ENCODE measurements around the gene ORC3. TPM values are rescaled to one million over a fixed set of nuclear protein-coding genes. Genes with fewer than 3 reads are reported as not detected.

The ORC3 gene
- total RNA-seq, 4 donors from 2014 or later = 6.2 to 43.9 (median 24.8) TPM

- Histone ChIP-seq H3K27ac (no peak overlapping the region), H3K27me3 (no peaks in the 10 kb centered on the region), H3K9me3 (no peaks in the 10 kb centered on the region), H3K4me3 (no peak overlapping the region), H3K36me3 (no peaks in the 10 kb centered on the region), H3K4me1 (no peaks in the 10 kb centered on the region)
- DNase-seq = no peak
- intact Hi-C loops (cut with DNase I; ENCODE audit: low total_unique reads) = no loop called here
- TF ChIP-seq POLR2A (IDR thresholded peaks at IDR 0.05) = no peak
- TF ChIP-seq, protein P1, sequence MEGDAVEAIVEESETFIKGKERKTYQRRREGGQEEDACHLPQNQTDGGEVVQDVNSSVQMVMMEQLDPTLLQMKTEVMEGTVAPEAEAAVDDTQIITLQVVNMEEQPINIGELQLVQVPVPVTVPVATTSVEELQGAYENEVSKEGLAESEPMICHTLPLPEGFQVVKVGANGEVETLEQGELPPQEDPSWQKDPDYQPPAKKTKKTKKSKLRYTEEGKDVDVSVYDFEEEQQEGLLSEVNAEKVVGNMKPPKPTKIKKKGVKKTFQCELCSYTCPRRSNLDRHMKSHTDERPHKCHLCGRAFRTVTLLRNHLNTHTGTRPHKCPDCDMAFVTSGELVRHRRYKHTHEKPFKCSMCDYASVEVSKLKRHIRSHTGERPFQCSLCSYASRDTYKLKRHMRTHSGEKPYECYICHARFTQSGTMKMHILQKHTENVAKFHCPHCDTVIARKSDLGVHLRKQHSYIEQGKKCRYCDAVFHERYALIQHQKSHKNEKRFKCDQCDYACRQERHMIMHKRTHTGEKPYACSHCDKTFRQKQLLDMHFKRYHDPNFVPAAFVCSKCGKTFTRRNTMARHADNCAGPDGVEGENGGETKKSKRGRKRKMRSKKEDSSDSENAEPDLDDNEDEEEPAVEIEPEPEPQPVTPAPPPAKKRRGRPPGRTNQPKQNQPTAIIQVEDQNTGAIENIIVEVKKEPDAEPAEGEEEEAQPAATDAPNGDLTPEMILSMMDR (IDR thresholded peaks at IDR 0.05) = no peak
Measured at GRCh38 chr6:87618531-87618930, 28.6 kb downstream of the ORC3 start.

DNA sequence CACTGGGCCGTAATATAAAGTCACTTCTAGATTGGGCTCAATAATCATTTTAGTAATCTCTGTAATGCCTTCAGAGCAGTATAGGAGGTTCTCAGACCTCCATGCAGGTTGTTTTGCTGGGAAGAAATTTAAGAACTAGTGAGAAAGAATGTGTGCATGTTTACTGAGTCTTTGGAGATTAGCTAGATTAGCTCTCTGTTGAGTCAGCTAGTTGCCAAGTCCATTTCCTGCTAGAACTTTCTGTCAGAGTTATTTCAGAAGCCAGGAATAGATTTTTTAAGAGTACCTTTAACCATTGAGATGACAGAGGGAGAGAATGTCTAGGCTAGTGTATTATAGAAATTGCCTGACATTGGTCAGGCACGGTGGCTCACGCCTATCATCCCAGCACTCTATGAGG is 33.3 kb downstream of the ORC3 start:
- TF ChIP-seq, protein P1 (IDR thresholded peaks at IDR 0.05) = no peak
- no peak for TF ChIP-seq POLR2A (IDR thresholded peaks at IDR 0.05)
- no peaks in the 10 kb centered on the region for H3K9me3 ChIP-seq
- intact Hi-C loops (cut with DNase I; ENCODE audit: low total_unique reads) = no loop called here
- H3K4me1 ChIP-seq = no peaks in the 10 kb centered on the region
- DNase-seq = no peak
- no peaks in the 10 kb centered on the region for H3K36me3 ChIP-seq
- no peak overlapping the region for H3K4me3 ChIP-seq
- H3K27me3 ChIP-seq = no peaks in the 10 kb centered on the region
- H3K27ac ChIP-seq = no peak overlapping the region

DNA sequence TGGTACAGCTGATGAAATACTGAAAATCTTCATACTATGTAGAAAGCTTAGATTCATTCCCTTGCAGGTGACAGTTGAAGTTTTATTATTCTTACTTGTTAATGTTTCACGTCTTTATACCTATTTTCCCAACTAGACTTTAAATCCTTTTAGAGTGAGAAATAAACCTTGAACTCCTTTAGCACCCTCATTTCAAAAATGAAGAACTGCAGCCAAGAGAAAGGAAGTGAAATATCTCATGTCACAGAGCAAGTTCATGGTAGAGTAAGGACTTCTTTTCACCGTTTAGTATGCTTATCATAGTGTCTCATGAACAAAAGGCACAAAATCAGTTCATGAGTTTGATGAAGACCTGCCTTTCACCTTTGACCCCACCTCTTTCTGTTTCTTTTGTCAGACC is 38.5 kb downstream of the ORC3 start:
- DNase-seq = no peak
- Histone ChIP-seq H3K9me3 (no peaks in the 10 kb centered on the region), H3K27ac (no peak overlapping the region), H3K36me3 (no peaks in the 10 kb centered on the region), H3K4me3 (no peak overlapping the region), H3K27me3 (no peaks in the 10 kb centered on the region), H3K4me1 (no peaks in the 10 kb centered on the region)
- no peak for TF ChIP-seq POLR2A (IDR thresholded peaks at IDR 0.05)
- TF ChIP-seq, protein P1 (IDR thresholded peaks at IDR 0.05) = no peak
- intact Hi-C loops (cut with DNase I; ENCODE audit: low total_unique reads) = no loop called here

DNA sequence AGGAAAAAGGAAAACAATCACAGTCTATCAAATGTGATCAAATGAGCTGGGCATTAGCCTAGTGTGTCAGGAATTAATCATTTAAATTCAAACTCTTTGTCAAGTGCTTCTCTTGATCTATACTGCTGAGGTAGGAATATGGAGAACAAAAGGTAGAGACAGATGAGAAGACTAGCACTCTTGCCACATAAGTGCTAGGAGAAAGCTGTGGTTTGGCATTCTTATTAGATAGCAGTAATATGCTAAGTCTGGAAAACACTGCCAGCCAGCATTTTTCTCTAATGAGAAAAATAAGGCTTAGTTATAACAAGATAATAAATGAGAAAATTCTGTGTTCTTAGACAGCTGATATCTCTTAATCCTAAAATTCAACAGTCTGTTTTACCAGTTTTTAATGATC is 38.9 kb downstream of the ORC3 start:
- intact Hi-C loops (cut with DNase I; ENCODE audit: low total_unique reads) = no loop called here
- H3K9me3 ChIP-seq = no peaks in the 10 kb centered on the region
- DNase-seq = no peak
- TF ChIP-seq, protein P1 (IDR thresholded peaks at IDR 0.05) = no peak
- no peak for TF ChIP-seq POLR2A (IDR thresholded peaks at IDR 0.05)
- no peak overlapping the region for H3K27ac ChIP-seq
- no peaks in the 10 kb centered on the region for H3K27me3 ChIP-seq
- H3K4me3 ChIP-seq = no peak overlapping the region
- no peaks in the 10 kb centered on the region for H3K36me3 ChIP-seq
- no peaks in the 10 kb centered on the region for H3K4me1 ChIP-seq

- no peak for DNase-seq
- no peaks in the 10 kb centered on the region for H3K4me1 ChIP-seq
- no peaks in the 10 kb centered on the region for H3K9me3 ChIP-seq
- no peaks in the 10 kb centered on the region for H3K36me3 ChIP-seq
- H3K4me3 ChIP-seq = no peak overlapping the region
- H3K27ac ChIP-seq = no peak overlapping the region
- TF ChIP-seq, protein P1 (IDR thresholded peaks at IDR 0.05) = no peak
- TF ChIP-seq POLR2A (IDR thresholded peaks at IDR 0.05) = no peak
- H3K27me3 ChIP-seq = no peaks in the 10 kb centered on the region
- intact Hi-C loops (cut with DNase I; ENCODE audit: low total_unique reads) = no loop called here
Measured at GRCh38 chr6:87630746-87631145, 40.8 kb downstream of the ORC3 start.

Measured in uterus (tissue), 4 donors.